Caki2 (cell line): ENCODE measurements around the gene PRICKLE1. TPM values are rescaled to one million over a fixed set of nuclear protein-coding genes. Genes with fewer than 3 reads are reported as not detected.

Source experiments
- DNase-seq: peaks from one replicate; pipeline ENCODE4 v3.0.0-alpha.2; 2015; ENCODE audit warnings: low read depth
- in situ Hi-C: cut with HindIII; loops from 2 replicates; pipeline ENCODE4 v1.10.0; 2016; ENCODE audit warnings: low sequenced_read_pairs, low pct_unique_long_range_greater_than_20kb, mixed read lengths
- total RNA-seq: library from RNA; depleted of rRNA; stranded (reverse); fragments of >200 nt; shearing (Covaris generic); gene quantifications from 2 replicates; pipeline ENCODE4 v1.2.3, GENCODE V29; 2014; ENCODE audit warnings: low replicate concordance

The PRICKLE1 gene
- total RNA-seq, 1 experiment from 2014 or later: 10.7 TPM

DNA sequence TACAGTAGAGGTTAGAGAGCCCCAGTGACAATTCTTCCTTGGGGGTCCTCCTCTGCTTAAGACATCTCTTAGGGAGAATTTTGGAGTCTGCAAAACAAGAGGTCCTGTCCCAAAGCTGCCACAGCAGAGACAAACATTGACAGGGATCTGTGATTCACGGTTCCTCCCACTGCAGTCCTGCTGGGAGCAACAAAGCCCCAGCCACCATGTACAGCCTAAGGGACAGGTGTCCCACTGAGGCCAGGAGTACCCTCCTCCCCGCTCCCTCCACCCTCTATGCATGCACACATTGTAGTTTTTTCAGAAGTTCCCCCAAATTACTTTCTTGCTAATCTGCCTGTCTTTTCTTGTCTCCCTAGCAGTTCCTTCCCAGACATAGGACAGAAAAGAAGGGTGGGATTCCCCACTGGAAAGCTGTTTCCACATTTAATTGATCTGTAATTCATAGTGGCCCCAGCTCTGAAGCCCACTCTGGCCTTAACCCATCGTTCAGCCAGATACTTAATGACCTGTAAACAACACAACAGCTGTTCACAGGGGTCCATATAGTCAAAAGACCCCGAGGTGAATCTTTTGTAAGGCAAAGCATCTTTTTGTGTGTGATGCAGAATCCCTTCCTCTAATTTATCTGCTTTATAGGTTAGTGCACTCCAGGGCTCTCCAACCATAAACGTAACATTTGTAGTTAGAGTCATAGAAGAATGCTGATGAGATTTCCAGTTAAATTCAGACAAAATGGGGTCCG lies 13.9 kb upstream of the PRICKLE1 start:
- DNase-seq: no peak
- in situ Hi-C loops: no loop called here

DNA sequence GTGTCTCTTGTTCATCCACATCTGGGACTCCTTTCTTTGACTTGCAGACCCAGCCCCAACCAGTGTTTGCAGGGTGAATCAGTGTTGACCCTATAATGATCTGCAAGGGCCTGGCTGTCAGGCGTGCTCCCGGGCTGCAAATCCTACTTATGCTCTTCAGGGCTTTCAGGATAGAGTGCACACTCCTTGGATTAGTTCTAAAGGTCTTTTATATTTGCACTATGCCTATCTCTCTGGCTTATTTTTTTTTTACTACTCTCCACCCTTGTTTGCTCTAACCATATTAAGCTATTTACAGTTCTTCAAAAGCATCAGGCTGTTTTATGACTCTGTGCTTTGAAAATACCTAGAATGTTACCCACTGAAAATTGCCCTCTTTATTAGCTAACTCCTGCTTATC lies 4.3 kb upstream of the PRICKLE1 start:
- in situ Hi-C loops: no loop called here
- no peak for DNase-seq

DNA sequence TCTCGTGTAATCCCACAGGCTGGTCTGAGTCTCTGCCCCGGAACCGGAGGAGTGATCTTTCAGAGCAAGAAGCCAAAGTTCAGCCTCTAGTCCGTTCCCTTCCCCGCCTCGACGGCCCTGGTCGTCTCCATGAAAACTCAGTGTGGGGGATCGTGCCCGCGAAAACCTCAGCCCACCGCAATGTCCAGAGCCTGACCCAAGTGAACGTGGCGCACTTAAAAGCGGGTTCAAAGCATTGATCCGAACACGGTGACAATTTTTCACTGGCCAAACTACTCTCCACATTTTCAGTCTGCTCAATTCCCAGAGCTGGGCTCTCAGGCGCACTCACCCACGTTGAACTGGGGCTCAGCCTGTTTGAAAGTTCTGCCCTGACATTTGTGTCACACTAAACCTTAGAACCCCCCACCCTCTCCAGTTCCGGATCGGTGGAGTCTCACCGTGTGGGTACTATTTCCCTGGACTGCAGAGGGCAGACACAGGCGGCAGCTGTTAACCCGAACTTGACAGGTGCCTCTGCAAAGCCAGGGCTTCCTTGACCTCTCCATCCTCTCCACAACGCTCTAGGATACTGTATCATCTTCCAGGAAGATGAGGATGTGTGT lies 886 bp upstream of the PRICKLE1 start:
- in situ Hi-C loops: no loop called here
- DNase-seq: no peak

DNA sequence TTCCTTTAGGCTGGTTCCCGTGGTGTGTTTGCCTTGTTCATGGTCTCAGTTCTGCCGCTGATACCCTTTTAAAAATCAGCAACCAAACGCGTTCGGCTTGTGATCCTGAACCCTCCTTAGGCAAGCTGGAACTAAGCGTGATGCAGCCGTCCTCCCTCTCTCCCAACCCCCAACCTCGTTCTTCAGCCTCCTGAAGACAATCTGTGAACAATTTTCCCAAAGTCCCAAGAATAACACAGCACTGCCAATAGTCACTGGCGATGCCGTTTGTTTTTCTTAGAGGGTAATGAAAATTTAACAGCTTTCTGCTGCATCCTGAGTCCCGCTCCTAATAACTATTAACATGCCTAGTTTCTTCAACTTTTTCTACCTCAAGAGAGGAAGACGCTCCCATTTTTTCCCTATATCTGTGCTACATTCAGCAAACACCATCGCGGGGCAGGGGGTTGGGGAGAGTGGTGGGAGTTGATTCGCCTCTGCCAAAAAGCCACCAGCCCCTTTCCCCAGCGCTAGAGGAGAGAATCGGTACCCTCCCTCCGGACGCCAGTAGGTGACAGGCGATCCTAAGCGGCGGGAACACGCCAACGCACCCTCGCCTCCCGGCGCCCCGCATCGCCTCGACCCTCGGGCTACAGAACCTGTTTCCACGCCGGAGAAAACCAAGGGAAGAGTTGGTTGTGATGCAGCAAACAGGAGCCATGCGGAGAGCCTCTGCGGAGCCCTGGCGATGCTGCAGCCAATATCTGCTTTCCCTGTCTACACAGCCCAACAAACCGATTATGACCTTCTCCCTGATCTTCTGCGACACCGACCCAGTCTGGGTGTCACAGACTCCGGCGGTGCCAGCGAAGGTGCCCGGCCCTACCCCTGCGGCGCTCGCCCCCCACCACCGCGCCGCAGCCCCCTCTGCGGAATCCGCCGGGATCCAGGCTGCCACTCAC lies 752 bp downstream of the PRICKLE1 start:
- DNase-seq: peak; percentile 59
- in situ Hi-C loops: no loop called here

- in situ Hi-C loops: no loop called here
- DNase-seq: peak; percentile 12
Measured at GRCh38 chr12:42587601-42588523, 1.7 kb downstream of the PRICKLE1 start.

DNA sequence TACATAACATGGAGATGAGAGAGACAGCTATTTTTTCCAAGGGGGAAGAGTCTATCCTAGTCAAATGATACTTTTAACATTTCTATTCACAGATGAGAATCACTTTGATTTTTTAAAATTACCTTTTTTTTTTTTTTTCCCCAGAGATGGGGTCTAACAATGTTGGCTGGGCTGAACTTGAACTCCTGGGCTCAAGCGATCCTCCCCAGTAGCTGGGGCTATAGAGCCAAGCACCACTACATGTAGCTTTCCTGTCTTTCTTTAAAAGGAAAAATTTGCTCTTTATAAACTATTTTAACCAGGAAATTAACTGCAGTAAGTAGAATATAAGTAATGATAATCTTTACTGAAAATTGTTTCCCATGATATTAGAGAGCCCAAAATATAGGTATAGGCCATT lies 3.3 kb downstream of the PRICKLE1 start:
- DNase-seq: no peak
- in situ Hi-C loops: no loop called here

DNA sequence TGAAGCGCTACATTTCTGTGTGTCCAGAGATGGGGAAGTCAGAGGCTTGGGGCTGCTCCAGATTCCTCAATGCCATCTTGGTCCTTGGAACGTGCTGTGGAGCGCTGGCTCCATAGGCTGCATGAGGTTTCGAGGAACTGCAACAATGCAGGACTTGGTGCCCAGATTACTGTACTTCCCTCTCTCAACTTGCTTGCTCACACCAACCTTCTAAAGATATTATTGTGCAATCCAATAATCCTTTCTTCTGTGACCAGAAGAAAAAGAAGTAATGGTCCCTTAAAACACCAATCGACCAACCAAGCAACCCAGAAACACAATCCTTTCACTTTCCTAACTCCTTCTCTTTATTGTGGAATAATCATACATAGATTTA lies 3.7 kb downstream of the PRICKLE1 start:
- in situ Hi-C loops: no loop called here
- DNase-seq: no peak

DNA sequence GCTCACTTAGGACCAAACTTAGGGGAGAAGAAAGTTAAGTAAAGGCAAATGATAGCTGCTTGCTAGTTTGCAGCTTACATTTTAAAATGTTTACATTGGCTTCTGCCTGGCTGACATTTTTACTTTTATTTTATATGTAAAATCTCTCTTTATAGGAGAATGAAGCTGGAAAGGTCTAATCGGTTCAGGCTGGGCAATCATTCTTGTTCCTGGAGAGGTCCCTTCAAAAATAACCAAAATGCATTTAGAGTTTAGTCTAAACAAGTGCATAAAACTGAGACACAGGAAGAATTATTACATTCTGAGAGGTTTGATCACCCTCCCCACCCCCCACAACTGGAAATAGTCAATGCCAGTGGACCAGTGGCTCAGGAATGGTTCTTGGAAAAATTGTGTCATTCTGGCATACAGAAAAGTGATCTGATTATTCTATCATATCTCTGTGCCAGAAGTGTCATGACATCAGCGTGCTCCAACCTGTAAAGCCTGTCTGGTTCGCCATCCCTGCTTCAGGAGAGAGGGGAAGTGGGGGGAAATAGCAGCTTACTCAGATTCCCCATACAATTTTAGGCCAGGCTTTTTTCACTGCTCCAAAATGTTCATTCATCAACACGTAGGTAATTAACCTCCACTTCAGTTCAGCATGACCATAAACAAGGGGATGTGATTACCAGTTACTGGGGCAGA lies 4.2 kb downstream of the PRICKLE1 start:
- in situ Hi-C loops: no loop called here

GRCh38 chr12:42584651-42585111 lies 4.9 kb downstream of the PRICKLE1 start:
- DNase-seq: no peak
- in situ Hi-C loops: no loop called here

More for the DNA sequence above, 4.2 kb downstream of the PRICKLE1 start:
- DNase-seq: no peak

DNA sequence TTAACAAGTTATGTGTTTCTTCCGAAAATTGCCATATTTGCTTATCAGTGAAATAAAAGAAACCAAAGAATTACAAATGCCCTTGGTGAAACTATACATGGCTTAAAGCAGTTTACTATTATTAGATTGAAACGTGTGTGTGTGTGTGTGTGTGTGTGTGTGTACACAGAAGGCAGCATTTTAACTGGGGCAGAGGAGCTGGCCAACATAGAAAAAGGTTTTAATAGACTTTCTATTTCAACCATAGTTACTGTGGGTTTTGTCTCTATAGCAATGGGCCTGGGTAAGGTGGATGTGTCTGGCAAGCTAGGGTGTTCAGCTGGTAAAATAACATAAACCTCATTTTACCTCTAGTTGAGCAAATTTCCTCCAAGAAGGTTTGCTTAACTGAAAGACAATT lies 6.5 kb downstream of the PRICKLE1 start:
- in situ Hi-C loops: no loop called here
- DNase-seq: no peak

DNA sequence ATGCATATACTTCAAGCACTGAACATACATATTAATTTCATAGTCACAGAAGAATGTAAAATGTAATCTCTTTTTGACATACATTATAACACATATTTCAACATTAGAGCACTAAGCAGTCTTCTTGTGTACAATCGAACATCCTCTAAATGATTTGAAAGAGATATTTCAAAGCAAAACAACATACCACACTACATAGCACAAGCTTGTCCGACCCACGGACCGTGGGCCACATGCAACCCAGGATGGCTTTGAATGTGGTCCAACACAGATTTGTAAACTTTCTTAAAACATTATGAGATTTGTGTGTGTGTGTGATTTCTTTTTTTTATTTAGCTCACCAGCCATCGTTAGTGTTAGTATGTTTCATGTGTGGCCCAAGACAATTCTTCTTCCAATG lies 7.0 kb downstream of the PRICKLE1 start:
- in situ Hi-C loops: no loop called here

GRCh38 chr12:42582050-42582449 lies 7.5 kb downstream of the PRICKLE1 start:
- in situ Hi-C loops: no loop called here
- DNase-seq: no peak

More for the DNA sequence above, 7.0 kb downstream of the PRICKLE1 start:
- DNase-seq: no peak

GRCh38 chr12:42576374-42576773 lies 13.2 kb downstream of the PRICKLE1 start:
- in situ Hi-C loops: no loop called here
- DNase-seq: no peak

DNA sequence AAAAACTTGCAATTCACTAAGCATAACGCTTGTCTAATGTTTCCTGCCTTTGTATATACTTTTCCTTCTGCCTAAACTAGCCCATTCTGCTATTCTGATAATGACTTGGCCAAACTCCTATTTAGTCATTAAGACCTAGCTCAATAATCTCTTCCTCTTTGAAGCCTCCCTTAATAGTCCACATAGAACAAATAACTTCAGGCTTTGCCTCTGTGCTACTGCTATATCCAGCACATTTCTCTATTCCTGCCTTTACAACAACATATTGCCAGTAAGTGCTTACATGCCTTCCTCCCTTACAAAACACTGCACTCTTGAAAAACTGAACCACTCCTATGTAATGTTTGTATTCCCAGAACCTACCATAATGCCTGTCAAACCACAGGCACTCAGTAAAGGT lies 13.8 kb downstream of the PRICKLE1 start:
- no peak for DNase-seq
- in situ Hi-C loops: no loop called here

DNA sequence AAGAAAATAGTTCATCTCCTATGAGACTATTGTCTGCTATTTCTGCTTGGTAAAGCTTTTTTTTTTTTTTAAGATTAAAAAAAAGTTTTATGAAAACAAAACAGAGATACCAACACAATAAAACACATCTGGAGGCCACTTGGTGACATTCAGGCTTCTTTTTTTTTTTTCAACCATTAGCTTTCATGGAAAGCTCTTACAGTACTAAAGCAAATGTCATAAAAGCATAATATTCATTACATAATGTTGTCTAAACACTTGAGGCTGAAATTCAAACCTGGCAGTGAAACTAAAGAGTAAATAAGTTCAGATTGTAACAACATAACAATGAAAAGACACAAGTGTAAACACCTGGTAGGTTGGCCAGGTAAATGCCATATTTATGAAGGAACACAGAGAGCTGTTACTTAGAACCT lies 14.7 kb downstream of the PRICKLE1 start:
- DNase-seq: no peak
- in situ Hi-C loops: no loop called here

DNA sequence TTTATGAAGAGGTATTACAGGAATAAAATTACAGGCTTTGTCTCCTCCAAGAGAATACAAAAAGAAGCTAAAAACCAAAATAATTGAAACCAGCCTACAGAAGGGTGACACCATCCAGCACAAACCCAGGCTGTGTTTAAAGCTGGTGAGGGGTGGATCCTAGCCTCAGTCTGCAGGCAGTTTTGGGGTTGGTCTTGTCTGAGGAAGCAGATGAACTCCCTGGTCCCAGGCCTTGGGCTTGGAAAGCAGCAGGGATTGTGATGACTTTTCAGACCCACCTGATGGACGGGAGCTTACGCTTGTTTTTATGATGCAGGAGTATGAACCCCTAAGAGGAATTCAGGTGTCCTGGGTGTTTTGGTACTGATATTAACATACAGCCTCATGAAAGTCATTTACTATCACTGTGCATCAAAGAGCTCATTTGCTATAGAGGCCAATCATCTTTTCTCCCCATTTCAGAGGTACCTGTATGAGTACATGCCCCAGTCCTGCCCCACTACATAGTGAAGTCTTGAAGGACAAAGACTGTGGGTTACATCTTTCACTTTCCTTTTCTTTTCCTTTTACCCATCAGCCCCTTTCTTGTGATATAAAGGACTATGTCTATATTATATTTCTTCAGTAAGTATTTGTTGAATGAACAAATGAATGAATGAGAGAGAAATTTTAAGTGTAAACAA lies 18.1 kb downstream of the PRICKLE1 start:
- no peak for DNase-seq
- in situ Hi-C loops: no loop called here

GRCh38 chr12:42570076-42570475 lies 19.5 kb downstream of the PRICKLE1 start:
- in situ Hi-C loops: no loop called here
- DNase-seq: no peak
